H9 (cell line): ENCODE data around the gene SRGAP2C. TPM values are rescaled to one million over a fixed set of nuclear protein-coding genes. Genes with fewer than 3 reads are reported as not detected.
"Not testable (repeated sequence)": the region's sequence is repeated elsewhere in the genome, so short reads cannot be mapped to it uniquely, and the experiment has no call there.

Experiments used
- DNase-seq: peaks from one replicate; pipeline ENCODE4 v3.0.0-alpha.2; 2017
- H2AFZ ChIP-seq: one replicate; pipeline ENCODE4 v1.6.1; 2013; ENCODE audit warnings: mild to moderate bottlenecking, low read length, control low read depth, moderate library complexity
- H2AK5ac ChIP-seq: 2 replicates; pipeline ENCODE4 v1.6.1; 2013; ENCODE audit warnings: low read length, control low read depth, mixed read lengths; ENCODE audit not compliant: insufficient read length
- H2BK120ac ChIP-seq: one replicate; pipeline ENCODE4 v1.6.1; 2013; ENCODE audit warnings: low read depth, mild to moderate bottlenecking, low read length, control low read depth, inconsistent platforms; ENCODE audit not compliant: poor library complexity, severe bottlenecking
- H2BK12ac ChIP-seq: 2 replicates; pipeline ENCODE4 v1.6.1; 2013; ENCODE audit warnings: low read length, control low read depth, mixed read lengths, low read depth; ENCODE audit not compliant: insufficient read length
- H2BK15ac ChIP-seq: 2 replicates; pipeline ENCODE4 v1.6.1; 2013; ENCODE audit warnings: low read depth, low read length, control low read depth
- H2BK20ac ChIP-seq: one replicate; pipeline ENCODE4 v1.6.1; 2013; ENCODE audit warnings: low read depth, mild to moderate bottlenecking, low read length, control low read depth, inconsistent platforms; ENCODE audit not compliant: poor library complexity, severe bottlenecking
- H2BK5ac ChIP-seq: 2 replicates; pipeline ENCODE4 v1.6.1; 2013; ENCODE audit warnings: low read length, control low read depth, mixed read lengths; ENCODE audit not compliant: insufficient read length
- H3K14ac ChIP-seq: 2 replicates; pipeline ENCODE4 v1.6.1; 2013; ENCODE audit warnings: low read length, control low read depth; ENCODE audit not compliant: insufficient read depth
- H3K18ac ChIP-seq: 2 replicates; pipeline ENCODE4 v1.6.1; 2013; ENCODE audit warnings: low read depth, mild to moderate bottlenecking, mixed read lengths, low read length, control low read depth; ENCODE audit not compliant: insufficient read length
- H3K23ac ChIP-seq: 2 replicates; pipeline ENCODE4 v1.6.1; 2013; ENCODE audit warnings: low read length, control low read depth, mixed read lengths, low read depth; ENCODE audit not compliant: insufficient read length
- H3K23me2 ChIP-seq: 2 replicates; pipeline ENCODE4 v1.6.1; 2013; ENCODE audit warnings: low read depth, mild to moderate bottlenecking, mixed read lengths, low read length, control low read depth; ENCODE audit not compliant: insufficient read length, poor library complexity, severe bottlenecking
- H3K27ac ChIP-seq: 2 replicates; pipeline ENCODE4 v1.5.1; 2013; ENCODE audit warnings: low read length, control low read depth, mixed read lengths, low read depth; ENCODE audit not compliant: insufficient read length
- H3K27me3 ChIP-seq: 2 replicates; pipeline ENCODE4 v1.6.1; 2013; ENCODE audit warnings: low read length, control low read depth, inconsistent platforms; ENCODE audit not compliant: insufficient read depth
- H3K4ac ChIP-seq: 2 replicates; pipeline ENCODE4 v1.6.1; 2013; ENCODE audit warnings: low read depth, mild to moderate bottlenecking, control low read depth, inconsistent platforms, low read length, moderate library complexity
- H3K4me1 ChIP-seq: 2 replicates; pipeline ENCODE4 v1.6.1; 2013; ENCODE audit warnings: low read length, control low read depth, inconsistent platforms; ENCODE audit not compliant: insufficient read depth
- H3K4me2 ChIP-seq: 2 replicates; pipeline ENCODE4 v1.6.1; 2013; ENCODE audit warnings: low read length, control low read depth, mixed read lengths; ENCODE audit not compliant: insufficient read length, insufficient read depth
- H3K56ac ChIP-seq: 2 replicates; pipeline ENCODE4 v1.6.1; 2013; ENCODE audit warnings: low read depth, mild to moderate bottlenecking, mixed read lengths, low read length, control low read depth; ENCODE audit not compliant: insufficient read length
- H3K79me1 ChIP-seq: 2 replicates; pipeline ENCODE4 v1.6.1; 2013; ENCODE audit warnings: low read depth, mild to moderate bottlenecking, moderate library complexity, low read length, control low read depth, inconsistent platforms; ENCODE audit not compliant: insufficient read depth, poor library complexity, severe bottlenecking
- H3K79me2 ChIP-seq: 2 replicates; pipeline ENCODE4 v1.6.1; 2013; ENCODE audit warnings: low read length, control low read depth, inconsistent platforms; ENCODE audit not compliant: insufficient read depth
- H3K9ac ChIP-seq: 2 replicates; pipeline ENCODE4 v1.6.1; 2013; ENCODE audit warnings: low read length, control low read depth, mixed read lengths; ENCODE audit not compliant: insufficient read length; ENCODE audit errors: extremely low read depth
- H3K9me3 ChIP-seq: one replicate; pipeline ENCODE4 v1.6.1; 2013; ENCODE audit warnings: low read depth, low read length, inconsistent platforms; ENCODE audit not compliant: control insufficient read depth
- H3T11ph ChIP-seq: one replicate; pipeline ENCODE4 v1.6.1; 2013; ENCODE audit warnings: mild to moderate bottlenecking, low read length, control low read depth, inconsistent platforms
- H4K20me1 ChIP-seq: one replicate; pipeline ENCODE4 v1.6.1; 2013; ENCODE audit not compliant: control insufficient read depth, insufficient read length, insufficient read depth
- H4K5ac ChIP-seq: 2 replicates; pipeline ENCODE4 v1.6.1; 2013; ENCODE audit warnings: low read depth, mild to moderate bottlenecking, mixed read lengths, low read length, control low read depth; ENCODE audit not compliant: insufficient read length
- H4K8ac ChIP-seq: replicated peaks from 2 replicates; pipeline ENCODE4 v1.6.1; 2013; ENCODE audit warnings: low read length, control low read depth, mixed read lengths, low read depth; ENCODE audit not compliant: insufficient read length
- H4K91ac ChIP-seq: 2 replicates; pipeline ENCODE4 v1.6.1; 2013; ENCODE audit warnings: low read depth, mild to moderate bottlenecking, moderate library complexity, mixed read lengths, low read length, control low read depth; ENCODE audit not compliant: insufficient read length
- H3K27ac Mint-ChIP-seq, 3 experiments: 2 replicates in 2 of 3; 3 replicates in 1 of 3; pipeline ENCODE4 v1.8.0; 2020 to 2021; ENCODE audit warnings: mixed read lengths in 3 of 3, mild to moderate bottlenecking in 1 of 3, moderate library complexity in 1 of 3
- H3K27me3 Mint-ChIP-seq: 2 replicates; pipeline ENCODE4 v1.8.0; 2021; ENCODE audit warnings: low read depth, mild to moderate bottlenecking, moderate library complexity, mixed read lengths
- H3K36me3 Mint-ChIP-seq, 3 experiments: 2 replicates in 2 of 3; 3 replicates in 1 of 3; pipeline ENCODE4 v1.8.0; 2020 to 2021; ENCODE audit warnings: low read depth in 3 of 3, mixed read lengths in 3 of 3; ENCODE audit not compliant: insufficient read depth in 1 of 3
- H3K4me1 Mint-ChIP-seq, 2 experiments: 2 replicates each; pipeline ENCODE4 v1.8.0; 2020; ENCODE audit warnings: mixed read lengths in 2 of 2
- H3K4me3 Mint-ChIP-seq, 2 experiments: 2 replicates in 1 of 2; 3 replicates in 1 of 2; pipeline ENCODE4 v1.8.0; 2020 to 2021; ENCODE audit warnings: mild to moderate bottlenecking in 2 of 2, mixed read lengths in 2 of 2, moderate library complexity in 1 of 2
- H3K9me3 Mint-ChIP-seq, 2 experiments: 2 replicates in 1 of 2; 3 replicates in 1 of 2; pipeline ENCODE4 v1.8.0; 2020; ENCODE audit warnings: mild to moderate bottlenecking in 2 of 2, mixed read lengths in 2 of 2, moderate library complexity in 1 of 2
- WGBS: extraction: QIAGEN DNeasy Blood & Tissue Kit; methylation state at CpG from one replicate; pipeline ENCODE4 v1.1.7; 2013; ENCODE audit warnings: missing lambda C conversion rate, low lambda C conversion rate, mixed read lengths; ENCODE audit not compliant: insufficient read length; ENCODE audit errors: extremely low coverage; 5-methylcytosine and 5-hydroxymethylcytosine counted together
- total RNA-seq: library from RNA; stranded (reverse); gene quantifications from 2 replicates; pipeline ENCODE4 v1.2.1, GENCODE V29; 2021

SRGAP2C gene
- total RNA-seq, 1 experiment from 2014 or later: 16.5 TPM

- H2AK5ac ChIP-seq, H3K4me1 Mint-ChIP-seq, H4K91ac ChIP-seq, H2BK15ac ChIP-seq, H3K9me3 ChIP-seq, H3K4me2 ChIP-seq, H3K9ac ChIP-seq, H2BK120ac ChIP-seq, H3K27me3 ChIP-seq, H3K23me2 ChIP-seq, H2BK5ac ChIP-seq, H3T11ph ChIP-seq, DNase-seq, H3K18ac ChIP-seq, H3K14ac ChIP-seq, H3K36me3 Mint-ChIP-seq, H3K9me3 Mint-ChIP-seq, H3K79me2 ChIP-seq, H4K8ac ChIP-seq, H3K27ac Mint-ChIP-seq, H3K4me1 ChIP-seq, H2BK20ac ChIP-seq, H2AFZ ChIP-seq, H4K5ac ChIP-seq, H3K79me1 ChIP-seq, H2BK12ac ChIP-seq, H3K4me3 Mint-ChIP-seq, H3K27me3 Mint-ChIP-seq, H3K23ac ChIP-seq, H3K27ac ChIP-seq, H4K20me1 ChIP-seq, H3K56ac ChIP-seq, H3K4ac ChIP-seq: not testable (repeated sequence)
- no CpG with 5 or more reads among the region's 2 CpGs for WGBS
These were observed 22.6 kb downstream of the SRGAP2C start for GRCh38 chr1:121207328-121207727.

GRCh38 chr1:121208375-121208774 is 23.6 kb downstream of the SRGAP2C start:
- H3K18ac ChIP-seq, H4K5ac ChIP-seq, H3K14ac ChIP-seq, H3K23me2 ChIP-seq, H3K27me3 Mint-ChIP-seq, H3K4me3 Mint-ChIP-seq, H3K4ac ChIP-seq, H3K4me1 ChIP-seq, H3K4me2 ChIP-seq, H3K56ac ChIP-seq, H2AFZ ChIP-seq, H2BK20ac ChIP-seq, H2BK120ac ChIP-seq, H3K9me3 ChIP-seq, H2BK5ac ChIP-seq, DNase-seq, H3K27ac Mint-ChIP-seq, H4K8ac ChIP-seq, H3K36me3 Mint-ChIP-seq, H2BK12ac ChIP-seq, H3K4me1 Mint-ChIP-seq, H3K9ac ChIP-seq, H3K23ac ChIP-seq, H2BK15ac ChIP-seq, H3K79me2 ChIP-seq, H3K27me3 ChIP-seq, H3K27ac ChIP-seq, H3T11ph ChIP-seq, H3K9me3 Mint-ChIP-seq, H4K91ac ChIP-seq, H4K20me1 ChIP-seq, H3K79me1 ChIP-seq, H2AK5ac ChIP-seq: not testable (repeated sequence)
- WGBS: no CpG with 5 or more reads among the region's 6 CpGs
